Skeletal muscle cell (primary cell): ENCODE results near the gene RGMA.

ENCODE experiments used
- DNase-seq: peaks from one replicate; pipeline ENCODE4 v3.0.0-alpha.2; 2010; ENCODE audit warnings: low read depth
- H3K4me3 ChIP-seq: 2 replicates; pipeline ENCODE4 v1.5.1; 2011; ENCODE audit warnings: low read depth, mild to moderate bottlenecking, control low read depth, low read length, moderate library complexity

RGMA gene

DNA sequence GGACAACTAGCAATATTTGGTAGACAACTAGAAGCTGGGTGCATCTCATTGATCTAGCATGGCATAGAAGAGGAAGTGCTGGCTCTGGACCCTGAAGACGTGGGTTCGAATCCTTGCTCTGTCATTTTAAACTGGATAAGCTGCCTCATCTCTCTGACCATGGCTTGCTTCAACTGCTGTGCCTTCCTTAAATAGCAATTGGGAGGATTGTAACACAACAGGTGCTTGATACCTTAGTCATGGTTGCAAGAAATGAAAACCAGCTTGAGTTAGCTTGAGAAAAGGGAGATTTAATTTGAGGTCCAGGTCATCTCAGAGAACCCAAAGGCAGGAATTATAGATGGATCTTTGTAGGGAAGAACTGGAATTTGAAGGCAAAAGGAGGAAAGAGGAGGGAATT, 14.8 kb upstream of the RGMA start:
- H3K4me3 ChIP-seq = no peak overlapping the region
- DNase-seq = no peak

DNA sequence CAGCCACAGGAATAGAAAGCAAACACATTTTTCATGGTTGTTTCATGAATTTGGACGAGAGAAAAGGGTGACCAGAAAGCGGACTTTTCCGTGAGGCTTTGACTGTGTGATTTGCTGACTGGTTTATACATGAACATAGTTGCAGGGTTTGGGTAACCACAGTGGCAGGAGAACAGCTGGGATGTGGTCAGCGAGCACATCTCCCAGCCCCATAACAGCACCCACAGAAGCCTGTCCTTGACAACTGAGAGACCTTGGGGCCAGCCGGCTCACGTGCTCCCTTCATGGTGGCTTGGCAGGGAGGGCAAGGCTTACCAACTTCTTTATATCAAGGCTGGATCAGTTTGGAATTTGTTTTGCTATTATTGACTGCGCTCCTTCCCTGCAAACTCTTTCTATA, 13.2 kb upstream of the RGMA start:
- H3K4me3 ChIP-seq = no peak overlapping the region
- DNase-seq = no peak

- H3K4me3 ChIP-seq = no peak overlapping the region
- no peak for DNase-seq
Measured at GRCh38 chr15:93093765-93094164, 4.8 kb upstream of the RGMA start.

DNA sequence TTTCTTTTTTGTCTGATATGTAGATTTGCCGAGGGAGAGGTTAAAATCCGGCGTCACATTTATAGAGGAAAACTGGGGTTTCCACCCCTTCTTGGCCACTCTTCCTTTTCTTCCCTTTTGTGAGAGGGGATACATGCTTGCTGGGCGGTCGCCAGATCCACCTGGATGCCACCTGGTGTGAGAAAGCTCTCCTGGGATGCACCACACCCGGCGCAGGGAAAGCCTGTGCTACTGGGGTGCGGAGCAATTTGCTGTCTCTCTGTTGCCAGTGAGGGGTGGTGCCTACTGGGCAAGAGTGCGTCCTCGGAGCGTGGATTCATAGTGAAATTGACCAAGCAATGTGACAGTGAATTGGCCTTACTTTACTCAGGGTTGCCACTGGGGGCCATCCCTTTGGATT, 2.5 kb upstream of the RGMA start:
- no peak for DNase-seq
- H3K4me3 ChIP-seq = no peak overlapping the region

GRCh38 chr15:93089727-93090305, 805 bp upstream of the RGMA start:
- DNase-seq = no peak
- no peak overlapping the region for H3K4me3 ChIP-seq

GRCh38 chr15:93088200-93088980, 621 bp downstream of the RGMA start:
- peak overlapping the region; percentile 29 for H3K4me3 ChIP-seq
- DNase-seq = no peak

GRCh38 chr15:93087825-93088199, 1.2 kb downstream of the RGMA start:
- no peak overlapping the region for H3K4me3 ChIP-seq
- DNase-seq = no peak

DNA sequence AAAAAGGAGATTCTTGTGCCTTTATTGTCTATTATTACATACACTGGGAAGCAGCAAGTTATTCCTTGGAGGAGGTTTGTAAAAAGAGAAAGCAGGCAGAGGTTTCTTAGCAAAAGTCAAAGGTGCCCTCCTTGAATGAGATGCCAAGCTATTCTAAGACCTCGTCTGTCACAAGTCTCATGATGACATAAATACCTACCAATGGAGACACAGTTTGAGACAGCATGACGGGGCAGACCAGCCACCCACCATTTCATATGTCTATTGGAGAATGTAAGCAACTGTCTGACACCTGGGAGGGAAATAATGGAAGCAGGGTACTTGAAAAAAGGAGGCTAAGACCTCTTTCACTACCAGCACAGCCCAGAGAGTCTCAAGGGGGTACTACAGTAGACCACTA, 2.2 kb downstream of the RGMA start:
- no peak for DNase-seq

DNA sequence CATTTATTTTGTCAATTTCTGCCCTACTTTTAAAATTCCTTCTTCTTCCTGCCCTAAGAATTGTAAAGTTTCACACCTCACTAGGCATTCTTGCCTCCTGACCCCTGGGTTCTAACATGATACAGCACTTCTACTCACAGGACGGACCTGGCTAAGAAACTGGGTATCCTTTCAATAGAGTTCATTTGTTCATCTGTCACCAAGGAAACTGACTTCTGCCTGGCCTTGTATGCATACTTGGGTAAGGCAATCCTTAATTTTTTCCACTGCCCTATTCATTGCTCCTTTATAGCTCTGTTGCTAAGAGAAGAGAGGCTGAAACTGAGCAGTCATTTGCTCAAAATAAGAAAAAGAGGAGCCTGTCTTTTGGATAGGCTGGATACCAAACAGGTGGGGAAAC, 3.3 kb downstream of the RGMA start:
- DNase-seq = no peak
- H3K4me3 ChIP-seq = no peak overlapping the region

More for the DNA sequence above, 2.2 kb downstream of the RGMA start:
- H3K4me3 ChIP-seq = no peak overlapping the region

DNA sequence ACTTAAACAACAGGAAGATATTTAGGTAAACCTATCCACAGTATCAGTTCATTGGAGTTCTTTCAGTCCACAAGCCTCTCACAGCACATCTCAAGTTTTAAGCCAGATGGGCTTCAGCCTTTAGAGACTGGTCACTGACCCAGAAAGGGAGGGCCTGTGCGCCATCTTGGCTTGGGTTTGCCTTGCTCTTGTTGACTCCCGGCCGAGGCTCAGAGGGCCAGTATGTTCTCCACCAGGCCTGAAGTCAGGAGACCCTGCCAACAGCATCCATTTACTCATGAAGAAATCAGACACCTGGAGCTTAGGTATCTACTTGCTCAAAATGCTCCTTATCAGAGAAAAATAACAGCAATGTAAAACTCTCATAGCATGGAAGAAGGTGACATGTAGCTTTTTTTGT, 6.2 kb downstream of the RGMA start:
- H3K4me3 ChIP-seq = no peak overlapping the region
- no peak for DNase-seq

DNA sequence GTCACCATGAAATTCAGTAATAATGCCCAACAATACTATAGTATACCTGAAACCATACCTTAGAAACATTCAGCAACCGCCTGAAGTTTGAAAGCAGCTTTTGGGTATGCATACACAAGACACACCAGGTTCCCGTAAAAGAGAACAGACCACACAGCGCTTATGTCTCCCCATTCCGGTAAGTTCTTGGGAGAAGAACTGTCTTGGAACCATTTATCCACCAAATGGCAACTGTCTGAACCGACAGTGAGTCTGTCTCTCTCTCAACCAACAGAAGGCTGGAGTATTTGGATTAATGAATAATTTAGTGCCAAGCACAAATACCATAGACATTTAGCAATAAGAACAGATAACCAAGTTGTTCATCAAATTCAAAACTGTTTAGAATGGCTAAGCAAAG, 7.6 kb downstream of the RGMA start:
- H3K4me3 ChIP-seq = no peak overlapping the region
- DNase-seq = no peak

GRCh38 chr15:93080451-93080850, 8.6 kb downstream of the RGMA start:
- DNase-seq = no peak
- no peak overlapping the region for H3K4me3 ChIP-seq

GRCh38 chr15:93076875-93077274, 12.1 kb downstream of the RGMA start:
- no peak overlapping the region for H3K4me3 ChIP-seq
- no peak for DNase-seq

DNA sequence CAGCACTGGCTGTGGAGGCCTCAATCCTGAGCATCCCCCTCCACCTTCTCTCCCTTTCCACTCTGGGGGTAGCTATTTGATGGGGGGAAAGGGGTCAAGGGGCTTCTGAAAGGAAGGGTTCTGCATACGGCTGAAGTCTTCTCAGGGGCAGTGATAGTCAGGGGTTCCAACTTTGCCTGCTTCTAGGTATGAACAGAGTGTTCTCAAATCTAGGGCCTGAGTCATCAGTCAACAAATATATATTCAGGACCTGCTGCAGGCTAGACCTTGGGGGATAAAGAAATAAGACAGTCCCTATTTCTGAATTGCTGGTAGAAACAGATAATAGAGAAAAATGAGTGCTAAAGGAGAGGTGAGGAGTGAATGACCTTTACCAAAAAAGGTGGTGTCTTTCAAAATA, 12.8 kb downstream of the RGMA start:
- no peak overlapping the region for H3K4me3 ChIP-seq

GRCh38 chr15:93074599-93074998, 14.4 kb downstream of the RGMA start:
- DNase-seq = no peak
- H3K4me3 ChIP-seq = no peak overlapping the region

More for the DNA sequence above, 12.8 kb downstream of the RGMA start:
- no peak for DNase-seq

- H3K4me3 ChIP-seq = peak overlapping the region; percentile 32
- no peak for DNase-seq
Measured at GRCh38 chr15:93073465-93073952, 15.5 kb downstream of the RGMA start.

DNA sequence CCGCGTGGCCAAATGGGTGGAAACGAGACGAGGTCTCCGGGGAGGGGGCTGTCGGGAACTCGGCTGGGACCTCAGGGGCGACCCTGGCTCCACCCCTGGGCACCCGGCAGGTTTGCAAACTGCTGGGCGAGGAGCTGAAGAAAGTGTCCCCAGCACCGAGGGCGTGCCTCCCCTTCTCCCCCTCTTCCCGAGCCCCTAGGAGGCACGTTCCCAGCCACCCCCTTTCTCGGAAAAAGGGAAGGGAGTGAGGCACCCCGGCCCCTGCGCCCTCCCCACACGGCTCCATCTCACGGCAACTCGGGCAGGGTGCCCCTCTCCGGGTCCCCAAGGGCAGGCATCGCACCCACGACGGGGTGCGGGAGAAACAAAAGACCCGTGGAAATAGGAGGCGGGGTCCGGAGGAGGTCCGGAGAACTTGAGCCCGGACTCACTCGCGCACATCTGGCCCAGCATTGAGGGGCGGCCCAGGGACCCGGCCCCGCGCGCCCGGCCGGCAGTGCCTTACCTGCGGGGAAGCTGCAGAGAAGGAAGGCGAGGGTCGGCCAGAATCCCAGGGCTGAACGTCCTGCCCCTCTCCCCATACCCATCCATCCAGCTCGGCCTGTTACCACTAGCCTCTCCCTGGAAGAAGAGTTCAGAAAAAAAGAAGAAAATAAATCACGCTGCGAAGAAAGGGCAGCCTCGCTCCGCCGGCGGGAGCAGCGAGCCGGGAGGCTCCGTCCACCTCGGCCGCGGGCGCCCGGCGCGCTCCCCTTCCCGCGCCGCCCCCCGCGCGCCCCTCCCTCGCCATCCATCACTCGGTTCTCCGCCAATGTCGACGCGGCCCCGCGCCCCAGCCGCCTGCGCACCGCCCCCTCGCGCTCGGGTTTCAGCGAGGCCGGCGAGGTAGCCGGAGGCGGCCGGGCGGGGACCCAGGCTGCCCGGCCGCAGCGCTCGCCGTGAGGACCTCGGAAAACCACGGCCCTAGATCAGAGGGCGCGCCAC, 16.3 kb downstream of the RGMA start:
- peak overlapping the region; percentile 67 for H3K4me3 ChIP-seq
- DNase-seq = peak; percentile 13

DNA sequence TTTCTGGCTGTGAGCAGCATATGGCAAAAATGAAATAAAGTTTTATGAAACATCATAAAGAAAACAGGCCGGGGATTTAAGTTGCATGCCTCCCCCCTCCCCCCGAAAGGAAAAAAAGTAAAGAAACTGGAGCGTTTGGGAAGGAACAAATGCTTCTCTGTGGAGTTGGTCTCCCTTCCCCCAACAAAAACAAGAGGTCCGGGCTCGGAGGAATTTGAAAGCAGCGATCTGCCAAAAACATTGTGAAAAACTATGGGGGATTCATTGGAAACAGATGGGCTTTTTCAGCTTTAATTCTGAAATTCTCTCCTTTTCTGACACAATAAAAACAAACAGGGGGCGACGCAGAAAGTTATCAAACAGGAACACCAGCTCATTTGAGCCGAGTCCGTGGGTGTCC, 17.0 kb downstream of the RGMA start:
- peak; percentile 24 for DNase-seq
- peak overlapping the region; percentile 67 for H3K4me3 ChIP-seq

- H3K4me3 ChIP-seq = peak overlapping the region; percentile 67
- DNase-seq = no peak
Measured at GRCh38 chr15:93071469-93071936, 17.5 kb downstream of the RGMA start.
